ENCODE measurements around the gene ANK3. TPM values are rescaled to one million over a fixed set of nuclear protein-coding genes. Genes with fewer than 3 reads are reported as not detected.

Gene ANK3
- total RNA-seq, 1 donor from 2014 or later: 65.3 TPM

DNA sequence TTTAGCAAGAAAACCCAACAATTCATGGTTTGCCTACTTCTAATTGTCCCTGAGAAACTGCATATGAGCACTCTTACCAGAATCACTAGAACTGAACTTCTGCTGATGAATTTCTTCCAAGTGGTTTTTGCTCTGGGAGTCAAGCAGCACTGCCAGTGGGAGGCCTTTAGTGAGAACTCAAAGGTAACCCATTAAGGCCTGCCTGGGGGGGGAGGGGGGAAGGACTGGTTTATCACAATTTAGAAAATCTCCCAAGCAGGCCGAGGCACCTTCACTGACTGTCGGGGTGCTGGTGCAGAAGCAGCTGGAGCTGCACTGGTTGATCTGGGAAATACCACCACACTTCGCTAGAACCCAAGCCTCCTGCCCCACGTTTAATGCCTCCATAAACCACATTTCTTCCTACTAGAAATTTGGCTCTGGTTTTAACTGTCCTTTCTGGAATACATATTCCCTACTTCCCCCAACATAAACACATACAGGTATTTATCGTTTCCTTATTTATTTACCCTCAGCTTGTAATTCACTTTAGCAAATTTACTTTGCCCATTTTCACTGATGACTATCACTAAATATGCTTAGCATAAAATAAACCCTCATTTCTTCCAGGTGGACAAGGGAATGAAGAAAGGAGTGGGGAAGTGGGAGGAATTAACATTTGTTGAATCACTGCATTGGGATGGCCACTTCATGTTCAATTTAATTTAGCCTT lies 14.2 kb downstream of the ANK3 start:
- Histone ChIP-seq H3K4me3 (no peak overlapping the region), H3K4me1 (no peaks in the 10 kb centered on the region), H3K9me3 (no peaks in the 10 kb centered on the region), H3K27me3 (no peaks in the 10 kb centered on the region), H3K36me3 (no peaks in the 10 kb centered on the region), H3K27ac (no peak overlapping the region)
- DNase-seq (ENCODE audit: extremely low spot score in 2 of 2): no peak
- TF ChIP-seq POLR2A (IDR thresholded peaks at IDR 0.05): no peak
- no peak for TF ChIP-seq CTCF (IDR thresholded peaks at IDR 0.05)
- TF ChIP-seq POLR2AphosphoS5 (IDR thresholded peaks at IDR 0.05; ENCODE audit: insufficient read depth in 1 of 2, low read depth in 1 of 2): no peak
- intact Hi-C loops (cut with DNase I): no loop called here

GRCh38 chr10:60374836-60375235 lies 14.8 kb downstream of the ANK3 start:
- H3K36me3 ChIP-seq: no peaks in the 10 kb centered on the region
- DNase-seq (ENCODE audit: extremely low spot score in 2 of 2): no peak
- no peaks in the 10 kb centered on the region for H3K9me3 ChIP-seq
- TF ChIP-seq CTCF (IDR thresholded peaks at IDR 0.05) (no peak), POLR2A (IDR thresholded peaks at IDR 0.05) (no peak), POLR2AphosphoS5 (IDR thresholded peaks at IDR 0.05; ENCODE audit: insufficient read depth in 1 of 2, low read depth in 1 of 2) (no peak)
- intact Hi-C loops (cut with DNase I): no loop called here
- no peaks in the 10 kb centered on the region for H3K4me1 ChIP-seq
- H3K27me3 ChIP-seq: no peaks in the 10 kb centered on the region
- H3K4me3 ChIP-seq: no peak overlapping the region
- no peak overlapping the region for H3K27ac ChIP-seq

GRCh38 chr10:60372436-60372835 lies 17.2 kb downstream of the ANK3 start:
- intact Hi-C loops (cut with DNase I): no loop called here
- Histone ChIP-seq H3K4me1 (peaks cover 5% of the 10 kb centered on the region), H3K36me3 (no peaks in the 10 kb centered on the region), H3K4me3 (no peak overlapping the region), H3K27me3 (no peaks in the 10 kb centered on the region), H3K27ac (no peak overlapping the region), H3K9me3 (no peaks in the 10 kb centered on the region)
- TF ChIP-seq CTCF (IDR thresholded peaks at IDR 0.05) (no peak), POLR2A (IDR thresholded peaks at IDR 0.05) (no peak), POLR2AphosphoS5 (IDR thresholded peaks at IDR 0.05; ENCODE audit: insufficient read depth in 1 of 2, low read depth in 1 of 2) (no peak)
- no peak for DNase-seq (ENCODE audit: extremely low spot score in 2 of 2)

- H3K36me3 ChIP-seq: no peaks in the 10 kb centered on the region
- DNase-seq (ENCODE audit: extremely low spot score in 2 of 2): no peak
- intact Hi-C loops (cut with DNase I): no loop called here
- TF ChIP-seq POLR2A (IDR thresholded peaks at IDR 0.05): no peak
- no peak for TF ChIP-seq POLR2AphosphoS5 (IDR thresholded peaks at IDR 0.05; ENCODE audit: insufficient read depth in 1 of 2, low read depth in 1 of 2)
- TF ChIP-seq CTCF (IDR thresholded peaks at IDR 0.05): no peak
- H3K4me1 ChIP-seq: peaks cover 6% of the 10 kb centered on the region
- no peaks in the 10 kb centered on the region for H3K27me3 ChIP-seq
- no peak overlapping the region for H3K27ac ChIP-seq
- no peaks in the 10 kb centered on the region for H3K9me3 ChIP-seq
- no peak overlapping the region for H3K4me3 ChIP-seq
These were observed 20.1 kb downstream of the ANK3 start for GRCh38 chr10:60369547-60369930.

DNA sequence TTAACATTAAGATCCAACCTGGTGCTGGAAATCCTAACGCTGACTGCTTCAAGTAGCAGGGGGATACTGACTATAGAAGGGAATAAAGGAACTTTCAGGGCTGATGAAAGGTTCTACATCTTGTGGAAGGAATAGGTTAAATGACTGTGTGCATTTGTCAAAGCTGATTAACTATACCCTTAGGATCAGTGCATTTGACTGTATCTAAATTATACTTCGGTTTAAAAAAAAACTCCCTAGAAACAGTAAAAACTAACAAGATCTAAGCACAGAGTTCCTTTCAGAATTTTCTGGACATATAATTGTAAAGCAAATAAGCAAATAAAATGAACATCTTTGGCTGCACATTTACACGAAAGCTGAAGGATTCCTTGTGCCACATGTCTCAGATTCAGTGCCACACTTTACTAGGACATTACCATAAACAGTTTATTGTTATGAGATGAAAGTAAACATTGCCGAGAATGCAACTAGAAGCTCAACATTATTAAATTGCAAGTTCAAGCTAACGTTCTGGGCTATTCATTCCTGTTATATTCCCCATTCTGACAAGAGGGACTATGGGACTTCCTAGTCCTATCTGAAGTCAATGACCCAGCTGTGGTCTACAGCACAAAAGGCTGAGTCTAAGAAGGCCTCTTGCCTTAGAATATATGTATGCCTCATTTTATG lies 20.7 kb downstream of the ANK3 start:
- Histone ChIP-seq H3K36me3 (no peaks in the 10 kb centered on the region), H3K4me3 (no peak overlapping the region), H3K27ac (no peak overlapping the region), H3K9me3 (no peaks in the 10 kb centered on the region), H3K4me1 (peaks cover 6% of the 10 kb centered on the region), H3K27me3 (no peaks in the 10 kb centered on the region)
- intact Hi-C loops (cut with DNase I): no loop called here
- DNase-seq (ENCODE audit: extremely low spot score in 2 of 2): no peak
- TF ChIP-seq CTCF (IDR thresholded peaks at IDR 0.05) (no peak), POLR2AphosphoS5 (IDR thresholded peaks at IDR 0.05; ENCODE audit: insufficient read depth in 1 of 2, low read depth in 1 of 2) (no peak), POLR2A (IDR thresholded peaks at IDR 0.05) (no peak)

Measured in vagina (tissue), 2 donors.